Gastrocnemius medialis (tissue), 4 donors: ENCODE data around the gene ZSCAN29. TPM values are rescaled to one million over a fixed set of nuclear protein-coding genes. Genes with fewer than 3 reads are reported as not detected.

Source experiments
- ATAC-seq, 2 donors: fragments of 150-250 bp; one replicate each; pipeline ENCODE4 v1.9.1; 2016
- DNase-seq, 2 donors: peaks; one replicate each; pipeline ENCODE4 v3.0.0-alpha.2; 2019
- H3K27ac ChIP-seq, 4 donors: fragments of 200-600 bp; sonication (generic); 1 replicate in 1 of 4; 2 replicates in 3 of 4; pipeline ENCODE4 v1.5.1; 2016 to 2018; ENCODE audit warnings: mild to moderate bottlenecking in 2 of 4, moderate library complexity in 1 of 4
- H3K27me3 ChIP-seq, 3 donors: fragments of 200-600 bp; sonication (generic) in 2 of 3; 1 replicate in 1 of 3; 2 replicates in 2 of 3; pipeline versions ENCODE4 v1.5.1 to v1.6.0; 2016 to 2019; ENCODE audit warnings: mild to moderate bottlenecking in 1 of 3, moderate library complexity in 1 of 3
- H3K36me3 ChIP-seq, 2 donors: fragments of 200-600 bp; sonication (generic) in 1 of 2; one replicate each; pipeline ENCODE4 v1.5.1; 2017 to 2018
- H3K4me1 ChIP-seq, 2 donors: fragments of 200-600 bp; sonication (generic) in 1 of 2; one replicate each; pipeline ENCODE4 v1.5.1; 2016 to 2017; ENCODE audit warnings: mild to moderate bottlenecking in 2 of 2
- H3K4me3 ChIP-seq, 4 donors: fragments of 200-600 bp; sonication (generic) in 3 of 4; 1 replicate in 1 of 4; 2 replicates in 3 of 4; pipeline ENCODE4 v1.5.1; 2016 to 2019; ENCODE audit warnings: mild to moderate bottlenecking in 2 of 4
- H3K9me3 ChIP-seq, 3 donors: fragments of 200-600 bp; sonication (generic) in 2 of 3; 1 replicate in 1 of 3; 2 replicates in 2 of 3; pipeline ENCODE4 v1.5.1; 2016 to 2019
- POLR2A ChIP-seq, 2 donors: fragments of 450-650 bp; IDR thresholded peaks; one replicate each; pipeline ENCODE4 v1.6.1; 2017; ENCODE audit warnings: antibody characterized with exemption in 2 of 2, mild to moderate bottlenecking in 2 of 2, moderate library complexity in 2 of 2
- in situ Hi-C, 4 donors: fragments of 200-750 bp; cut with MboI; loops; one replicate each; pipeline versions ENCODE4 v1.15.0 to v1.8.0; 2017; ENCODE audit warnings: low sequenced_read_pairs in 4 of 4
- intact Hi-C: fragments of 100-400 bp; cut with DNase I; formaldehyde crosslinking; loops from one replicate; pipeline ENCODE4 v1.15.1; 2023; ENCODE audit warnings: low total_unique reads
- total RNA-seq, 4 donors: library from RNA; depleted of rRNA; stranded (reverse); fragments of >200 nt; gene quantifications; one replicate each; pipeline versions ENCODE4 v1.1.0 to v1.2.3, GENCODE V29; 2016
- TF ChIP-seq, protein P1 (sequence below), 5 experiments: fragments of 450-650 bp in 3 of 5; fragments of 200-600 bp in 2 of 5; sonication (generic) in 2 of 5; IDR thresholded peaks in 4 of 5; conservative IDR thresholded peaks in 1 of 5; 1 replicate in 4 of 5; 2 replicates in 1 of 5; pipeline ENCODE4 v1.5.1; 2016 to 2019; ENCODE audit warnings: antibody characterized with exemption in 5 of 5, mild to moderate bottlenecking in 3 of 5, moderate library complexity in 3 of 5

The ZSCAN29 gene
- total RNA-seq, 4 donors from 2014 or later: 20.7 to 42.2 (median 25.1) TPM

DNA sequence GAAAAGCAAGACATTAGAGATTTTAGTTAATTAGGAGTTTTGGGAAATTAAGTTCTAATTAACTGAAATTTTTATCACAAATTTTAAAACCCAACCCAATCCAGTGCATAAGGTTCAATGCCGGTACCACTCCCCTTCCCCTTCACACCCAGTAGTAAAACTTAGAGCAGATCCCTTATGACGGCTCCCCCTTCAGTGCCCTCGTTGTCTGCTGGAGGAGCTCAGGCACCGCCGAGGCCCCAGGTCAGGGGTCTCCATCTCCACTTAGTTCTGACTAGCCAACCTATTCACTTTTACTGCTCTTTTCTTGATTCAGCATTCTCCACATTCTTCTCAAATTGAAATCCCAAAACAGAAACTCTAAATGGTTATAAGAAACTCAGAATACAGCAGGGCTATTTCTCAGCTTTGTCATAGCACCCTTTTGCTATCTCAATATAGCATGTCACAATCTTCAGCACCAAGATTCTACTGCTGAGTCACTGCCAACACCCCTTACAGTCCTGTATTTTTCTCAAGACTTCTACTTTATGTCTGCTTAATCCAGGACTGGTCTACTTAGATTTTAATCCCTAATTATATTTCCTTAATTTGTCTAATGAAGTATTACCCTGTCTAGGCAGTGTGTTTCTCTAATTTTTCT lies 39.9 kb upstream of the ZSCAN29 start:
- in situ Hi-C loops: no loop called here

GRCh38 chr15:43408789-43409188 lies 37.9 kb upstream of the ZSCAN29 start:
- intact Hi-C loops (no loop called here), in situ Hi-C loops (no loop called here)
- TF ChIP-seq POLR2A (IDR thresholded peaks at IDR 0.05): no peak
- Histone ChIP-seq H3K27me3 (no peaks in the 10 kb centered on the region), H3K4me1 (no peaks in the 10 kb centered on the region), H3K27ac (no peak overlapping the region), H3K4me3 (no peak overlapping the region), H3K9me3 (no peaks in the 10 kb centered on the region), H3K36me3 (peaks cover 0 to 63% of the 10 kb centered on the region in 2 donors)
- ATAC-seq (no peak), DNase-seq (no peak)

More for the DNA sequence above, 39.9 kb upstream of the ZSCAN29 start:
- DNase-seq: no peak
- H3K27me3 ChIP-seq: no peaks in the 10 kb centered on the region
- H3K4me3 ChIP-seq: no peak overlapping the region
- intact Hi-C loops: no loop called here
- no peaks in the 10 kb centered on the region for H3K9me3 ChIP-seq
- TF ChIP-seq, protein P1, sequence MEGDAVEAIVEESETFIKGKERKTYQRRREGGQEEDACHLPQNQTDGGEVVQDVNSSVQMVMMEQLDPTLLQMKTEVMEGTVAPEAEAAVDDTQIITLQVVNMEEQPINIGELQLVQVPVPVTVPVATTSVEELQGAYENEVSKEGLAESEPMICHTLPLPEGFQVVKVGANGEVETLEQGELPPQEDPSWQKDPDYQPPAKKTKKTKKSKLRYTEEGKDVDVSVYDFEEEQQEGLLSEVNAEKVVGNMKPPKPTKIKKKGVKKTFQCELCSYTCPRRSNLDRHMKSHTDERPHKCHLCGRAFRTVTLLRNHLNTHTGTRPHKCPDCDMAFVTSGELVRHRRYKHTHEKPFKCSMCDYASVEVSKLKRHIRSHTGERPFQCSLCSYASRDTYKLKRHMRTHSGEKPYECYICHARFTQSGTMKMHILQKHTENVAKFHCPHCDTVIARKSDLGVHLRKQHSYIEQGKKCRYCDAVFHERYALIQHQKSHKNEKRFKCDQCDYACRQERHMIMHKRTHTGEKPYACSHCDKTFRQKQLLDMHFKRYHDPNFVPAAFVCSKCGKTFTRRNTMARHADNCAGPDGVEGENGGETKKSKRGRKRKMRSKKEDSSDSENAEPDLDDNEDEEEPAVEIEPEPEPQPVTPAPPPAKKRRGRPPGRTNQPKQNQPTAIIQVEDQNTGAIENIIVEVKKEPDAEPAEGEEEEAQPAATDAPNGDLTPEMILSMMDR (IDR thresholded peaks at IDR 0.05 in 4 of 5, conservative IDR thresholded peaks at IDR 0.05 in 1 of 5): no peak
- no peak for TF ChIP-seq POLR2A (IDR thresholded peaks at IDR 0.05)
- no peaks in the 10 kb centered on the region for H3K4me1 ChIP-seq
- ATAC-seq: no peak
- peaks cover 0 to 56% of the 10 kb centered on the region in 2 donors for H3K36me3 ChIP-seq
- H3K27ac ChIP-seq: no peak overlapping the region

- H3K4me3 ChIP-seq: no peak overlapping the region
- intact Hi-C loops: no loop called here
- no peaks in the 10 kb centered on the region for H3K4me1 ChIP-seq
- H3K27me3 ChIP-seq: no peaks in the 10 kb centered on the region
- ATAC-seq (no peak), DNase-seq (no peak)
- H3K27ac ChIP-seq: no peak overlapping the region
- no peaks in the 10 kb centered on the region for H3K9me3 ChIP-seq
- TF ChIP-seq, protein P1 (IDR thresholded peaks at IDR 0.05 in 4 of 5, conservative IDR thresholded peaks at IDR 0.05 in 1 of 5): no peak
- no peak for TF ChIP-seq POLR2A (IDR thresholded peaks at IDR 0.05)
- in situ Hi-C loops: no loop called here
- H3K36me3 ChIP-seq: peaks cover 0 to 83% of the 10 kb centered on the region in 2 donors
These were observed 36.0 kb upstream of the ZSCAN29 start for GRCh38 chr15:43406808-43407207.

GRCh38 chr15:43406189-43406588 lies 35.3 kb upstream of the ZSCAN29 start:
- Histone ChIP-seq H3K36me3 (peaks cover 0 to 89% of the 10 kb centered on the region in 2 donors), H3K9me3 (no peaks in the 10 kb centered on the region), H3K4me3 (no peak overlapping the region), H3K4me1 (no peaks in the 10 kb centered on the region), H3K27ac (no peak overlapping the region), H3K27me3 (no peaks in the 10 kb centered on the region)
- intact Hi-C loops: no loop called here
- DNase-seq (no peak), ATAC-seq (no peak)
- TF ChIP-seq, protein P1 (IDR thresholded peaks at IDR 0.05 in 4 of 5, conservative IDR thresholded peaks at IDR 0.05 in 1 of 5): no peak
- no peak for TF ChIP-seq POLR2A (IDR thresholded peaks at IDR 0.05)
- in situ Hi-C loops: no loop called here

- Histone ChIP-seq H3K4me3 (no peak overlapping the region), H3K36me3 (peaks cover 0 to 96% of the 10 kb centered on the region in 2 donors), H3K27me3 (no peaks in the 10 kb centered on the region), H3K9me3 (no peaks in the 10 kb centered on the region), H3K27ac (no peak overlapping the region), H3K4me1 (no peaks in the 10 kb centered on the region)
- in situ Hi-C loops: no loop called here
- DNase-seq (no peak), ATAC-seq (no peak)
- intact Hi-C loops: no loop called here
- TF ChIP-seq POLR2A (IDR thresholded peaks at IDR 0.05): no peak
- TF ChIP-seq, protein P1 (IDR thresholded peaks at IDR 0.05 in 4 of 5, conservative IDR thresholded peaks at IDR 0.05 in 1 of 5): no peak
These were observed 33.3 kb upstream of the ZSCAN29 start for GRCh38 chr15:43404130-43404529.
